Endothelial cell of umbilical vein (primary cell): ENCODE results near the gene PRR23A. TPM values are rescaled to one million over a fixed set of nuclear protein-coding genes. Genes with fewer than 3 reads are reported as not detected.

ENCODE experiments used
- BruUV-seq: library from RNA; stranded (reverse); fragments of 400-500 nt; replicated peaks from 2 replicates; lab custom pipeline; 2021; lab: Mats Ljungman, UMichigan
- CTCF ChIA-PET: fragments of 300-600, 350-600 bp; sonication (Branson Sonifier 250); formaldehyde crosslinking; loops from one replicate; lab custom pipeline; 2021; ENCODE audit warnings: antibody characterized with exemption, inconsistent platforms; lab: Charles Lee
- POLR2A ChIA-PET: fragments of 300-600, 350-600 bp; sonication (Branson Sonifier 250); formaldehyde crosslinking; loops from one replicate; lab custom pipeline; 2021; ENCODE audit warnings: antibody characterized with exemption, inconsistent platforms; lab: Charles Lee
- DNase-seq: peaks from one replicate; pipeline ENCODE4 v3.0.0-alpha.2; 2011; ENCODE audit warnings: low read depth, low spot score
- FAIRE-seq: peaks from 2 replicates; lab custom pipeline; 2011; peaks lifted over from hg19 to GRCh38; lab: Jason Lieb, UNC
- H2AFZ ChIP-seq: 2 replicates; pipeline ENCODE4 v1.6.0; 2012; ENCODE audit warnings: low read depth, low read length, control low read depth, inconsistent platforms
- H3K27ac ChIP-seq: 2 replicates; pipeline ENCODE4 v1.5.1; 2011; ENCODE audit warnings: low read depth, mild to moderate bottlenecking, control low read depth, low read length, moderate library complexity; ENCODE audit not compliant: insufficient read depth
- H3K27me3 ChIP-seq, 2 experiments: 2 replicates each; pipeline versions ENCODE4 v1.6.0 to v1.6.1; 2011; ENCODE audit warnings: low read length in 2 of 2, mixed read lengths in 1 of 2; ENCODE audit not compliant: control insufficient read depth in 2 of 2, insufficient read depth in 2 of 2
- H3K36me3 ChIP-seq, 2 experiments: 2 replicates in 1 of 2; 3 replicates in 1 of 2; pipeline ENCODE4 v1.5.1; 2011; ENCODE audit warnings: low read length in 2 of 2, mild to moderate bottlenecking in 1 of 2, moderate library complexity in 1 of 2; ENCODE audit not compliant: control insufficient read depth in 2 of 2, insufficient read depth in 2 of 2; ENCODE audit errors: extremely low read depth in 1 of 2
- H3K4me1 ChIP-seq: 3 replicates; pipeline ENCODE4 v1.5.1; 2011; ENCODE audit warnings: mild to moderate bottlenecking, low read length; ENCODE audit not compliant: control insufficient read depth, insufficient read depth; ENCODE audit errors: extremely low read depth
- H3K4me2 ChIP-seq: 2 replicates; pipeline ENCODE4 v1.6.1; 2011; ENCODE audit warnings: low read length, control low read depth, mixed read lengths; ENCODE audit not compliant: insufficient read depth
- H3K4me3 ChIP-seq, 3 experiments: fragments of 200-600 bp in 1 of 3; sonication (generic), shearing (Covaris generic) in 1 of 3; replicated peaks in 1 of 3; 2 replicates each; pipeline ENCODE4 v1.5.1; 2011 to 2016; ENCODE audit warnings: control low read depth in 3 of 3, low read length in 3 of 3, mild to moderate bottlenecking in 2 of 3, inconsistent platforms in 1 of 3, low read depth in 1 of 3, moderate library complexity in 1 of 3; ENCODE audit not compliant: insufficient read depth in 1 of 3
- H3K79me2 ChIP-seq: 2 replicates; pipeline ENCODE4 v1.6.0; 2012; ENCODE audit warnings: low read length, inconsistent platforms; ENCODE audit not compliant: control insufficient read depth, insufficient read depth
- H3K9ac ChIP-seq: replicated peaks from 2 replicates; pipeline ENCODE3; 2011; ENCODE audit warnings: low read length, control low read depth; ENCODE audit not compliant: insufficient read depth; ENCODE audit errors: extremely low read depth
- H3K9me1 ChIP-seq: replicated peaks from 3 replicates; pipeline ENCODE4 v1.6.0; 2011; ENCODE audit warnings: mild to moderate bottlenecking, low read length; ENCODE audit not compliant: control insufficient read depth, insufficient read depth; ENCODE audit errors: extremely low read depth
- H3K9me3 ChIP-seq: replicated peaks from 2 replicates; pipeline ENCODE4 v1.5.1; 2012; ENCODE audit warnings: low read length, inconsistent platforms; ENCODE audit not compliant: control insufficient read depth, insufficient read depth
- H4K20me1 ChIP-seq: replicated peaks from 2 replicates; pipeline ENCODE3; 2011; ENCODE audit warnings: mild to moderate bottlenecking, low read length; ENCODE audit not compliant: control insufficient read depth, insufficient read depth; ENCODE audit errors: extremely low read depth
- FOS ChIP-seq: IDR thresholded peaks from 2 replicates; pipeline ENCODE4 v1.6.1; 2011; ENCODE audit warnings: mild to moderate bottlenecking, low read length, moderate library complexity, borderline replicate concordance; ENCODE audit not compliant: insufficient read depth
- JUN ChIP-seq: IDR thresholded peaks from 2 replicates; pipeline ENCODE4 v1.6.1; 2011; ENCODE audit warnings: borderline replicate concordance, low read depth; ENCODE audit not compliant: insufficient read length, insufficient read depth
- MYC ChIP-seq: IDR thresholded peaks from one replicate; pipeline ENCODE4 v1.6.1; 2011; ENCODE audit warnings: mild to moderate bottlenecking, low read depth, low read length
- POLR2A ChIP-seq: IDR thresholded peaks from 2 replicates; pipeline ENCODE4 v1.6.1; 2012; ENCODE audit warnings: low read depth, mild to moderate bottlenecking, control low read depth, low read length
- POLR2AphosphoS5 ChIP-seq: IDR thresholded peaks from 2 replicates; pipeline ENCODE4 v1.6.1; 2012; ENCODE audit warnings: low read depth, mild to moderate bottlenecking, control low read depth, low read length, moderate library complexity; ENCODE audit not compliant: insufficient read depth
- dilution Hi-C: fragments of 300-500 bp; cut with MboI; formaldehyde crosslinking; loops from one replicate; pipeline ENCODE4 v1.15.0; 2019; ENCODE audit warnings: low sequenced_read_pairs; ENCODE audit not compliant: extremely low pct_ligation_motif_present
- intact Hi-C: fragments of 100-400 bp; cut with micrococcal nuclease; formaldehyde crosslinking; loops from one replicate; pipeline ENCODE4 v1.10.0; 2022
- polyA plus RNA-seq, 4 experiments: library from polyadenylated mRNA; depleted of rRNA in 3 of 4; stranded (reverse) in 3 of 4; unstranded in 1 of 4; fragments of >200 nt; gene quantifications; 2 replicates each; pipeline versions ENCODE4 v1.2.1 to v1.2.3, GENCODE V29; 2011 to 2012; ENCODE audit warnings: missing spikeins in 1 of 4
- total RNA-seq: library from RNA; stranded (reverse); gene quantifications from 2 replicates; pipeline ENCODE4 v1.2.3, GENCODE V29; 2021
- TF ChIP-seq, protein P1 (sequence below), 2 donors: IDR thresholded peaks; 1 replicate in 1 of 2; 2 replicates in 1 of 2; pipeline ENCODE4 v1.5.1; 2011; ENCODE audit warnings: low read length in 2 of 2, mild to moderate bottlenecking in 2 of 2, moderate library complexity in 2 of 2, control low read depth in 1 of 2, inconsistent platforms in 1 of 2, low read depth in 1 of 2; ENCODE audit not compliant: insufficient read depth in 1 of 2; ENCODE audit errors: extremely low read depth in 1 of 2

PRR23A gene
- total and polyA plus RNA-seq, 2 donors (not counting 3 experiments of a cell fraction or from before 2014, with no cell fraction given): not detected

DNA sequence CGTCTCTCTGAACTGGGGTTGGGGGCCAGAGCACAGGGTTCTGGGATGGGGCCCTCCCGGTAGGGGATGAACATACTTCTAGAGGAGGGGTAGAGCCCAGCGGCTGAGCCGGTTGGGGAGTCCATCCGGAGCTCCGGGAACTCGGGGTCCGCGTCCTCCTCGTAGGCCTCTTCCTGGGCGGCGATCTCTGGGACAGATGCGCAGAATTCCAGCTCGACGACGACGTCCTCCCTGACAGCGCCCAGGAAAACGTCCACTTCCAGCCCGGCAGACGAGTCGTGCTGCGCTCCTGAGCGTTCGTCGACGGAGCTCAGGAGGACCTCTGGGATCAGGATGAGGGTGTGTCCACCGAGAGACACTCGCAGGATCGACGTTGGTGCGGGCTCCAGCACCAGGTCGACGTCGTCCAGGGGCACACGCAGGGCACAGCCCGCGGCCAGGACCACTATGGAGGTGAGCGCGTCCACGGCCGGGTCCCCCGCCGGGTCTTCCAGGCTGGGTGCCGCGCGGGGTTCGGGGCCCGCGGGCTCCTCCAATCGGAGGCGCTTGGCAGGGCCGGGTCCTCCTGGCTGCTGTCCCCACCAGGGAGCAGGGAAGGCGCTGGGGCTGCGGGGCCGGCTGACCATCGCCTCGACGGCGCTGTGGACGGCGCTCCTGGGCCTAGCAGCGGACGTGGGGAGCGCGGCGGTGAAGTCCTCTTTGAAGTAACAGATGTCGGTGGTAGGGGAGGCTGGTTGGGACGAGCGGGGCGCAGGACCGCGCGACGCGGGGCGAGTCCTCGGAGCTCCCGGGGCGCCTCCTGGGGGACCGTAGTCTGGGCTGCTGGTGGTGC lies 14.2 kb upstream of the PRR23A start:
- Histone ChIP-seq H4K20me1 (no peaks in the 10 kb centered on the region), H3K4me2 (no peak overlapping the region), H3K27me3 (no peaks in the 10 kb centered on the region), H3K9me3 (no peaks in the 10 kb centered on the region), H3K4me1 (no peaks in the 10 kb centered on the region), H3K27ac (no peak overlapping the region), H3K79me2 (no peaks in the 10 kb centered on the region), H2AFZ (no peak overlapping the region), H3K36me3 (no peaks in the 10 kb centered on the region), H3K4me3 (no peak overlapping the region), H3K9me1 (no peaks in the 10 kb centered on the region), H3K9ac (no peak overlapping the region)
- dilution Hi-C loops (no loop called here), intact Hi-C loops (no loop called here)
- FAIRE-seq (no peak), DNase-seq (no peak)
- ChIA-PET POLR2A (no interaction called here), CTCF (no interaction called here)
- TF ChIP-seq JUN (no peak), POLR2AphosphoS5 (no peak), MYC (no peak), POLR2A (no peak), FOS (no peak)
- TF ChIP-seq, protein P1, sequence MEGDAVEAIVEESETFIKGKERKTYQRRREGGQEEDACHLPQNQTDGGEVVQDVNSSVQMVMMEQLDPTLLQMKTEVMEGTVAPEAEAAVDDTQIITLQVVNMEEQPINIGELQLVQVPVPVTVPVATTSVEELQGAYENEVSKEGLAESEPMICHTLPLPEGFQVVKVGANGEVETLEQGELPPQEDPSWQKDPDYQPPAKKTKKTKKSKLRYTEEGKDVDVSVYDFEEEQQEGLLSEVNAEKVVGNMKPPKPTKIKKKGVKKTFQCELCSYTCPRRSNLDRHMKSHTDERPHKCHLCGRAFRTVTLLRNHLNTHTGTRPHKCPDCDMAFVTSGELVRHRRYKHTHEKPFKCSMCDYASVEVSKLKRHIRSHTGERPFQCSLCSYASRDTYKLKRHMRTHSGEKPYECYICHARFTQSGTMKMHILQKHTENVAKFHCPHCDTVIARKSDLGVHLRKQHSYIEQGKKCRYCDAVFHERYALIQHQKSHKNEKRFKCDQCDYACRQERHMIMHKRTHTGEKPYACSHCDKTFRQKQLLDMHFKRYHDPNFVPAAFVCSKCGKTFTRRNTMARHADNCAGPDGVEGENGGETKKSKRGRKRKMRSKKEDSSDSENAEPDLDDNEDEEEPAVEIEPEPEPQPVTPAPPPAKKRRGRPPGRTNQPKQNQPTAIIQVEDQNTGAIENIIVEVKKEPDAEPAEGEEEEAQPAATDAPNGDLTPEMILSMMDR (IDR thresholded peaks at IDR 0.05; ENCODE audit: extremely low read depth in 1 of 2, insufficient read depth in 1 of 2, low read depth in 1 of 2, low read length in 2 of 2): no peak
- BruUV-seq: no TSS peak
